Measurements from ENCODE around the gene PRKCE.

Gene PRKCE

DNA sequence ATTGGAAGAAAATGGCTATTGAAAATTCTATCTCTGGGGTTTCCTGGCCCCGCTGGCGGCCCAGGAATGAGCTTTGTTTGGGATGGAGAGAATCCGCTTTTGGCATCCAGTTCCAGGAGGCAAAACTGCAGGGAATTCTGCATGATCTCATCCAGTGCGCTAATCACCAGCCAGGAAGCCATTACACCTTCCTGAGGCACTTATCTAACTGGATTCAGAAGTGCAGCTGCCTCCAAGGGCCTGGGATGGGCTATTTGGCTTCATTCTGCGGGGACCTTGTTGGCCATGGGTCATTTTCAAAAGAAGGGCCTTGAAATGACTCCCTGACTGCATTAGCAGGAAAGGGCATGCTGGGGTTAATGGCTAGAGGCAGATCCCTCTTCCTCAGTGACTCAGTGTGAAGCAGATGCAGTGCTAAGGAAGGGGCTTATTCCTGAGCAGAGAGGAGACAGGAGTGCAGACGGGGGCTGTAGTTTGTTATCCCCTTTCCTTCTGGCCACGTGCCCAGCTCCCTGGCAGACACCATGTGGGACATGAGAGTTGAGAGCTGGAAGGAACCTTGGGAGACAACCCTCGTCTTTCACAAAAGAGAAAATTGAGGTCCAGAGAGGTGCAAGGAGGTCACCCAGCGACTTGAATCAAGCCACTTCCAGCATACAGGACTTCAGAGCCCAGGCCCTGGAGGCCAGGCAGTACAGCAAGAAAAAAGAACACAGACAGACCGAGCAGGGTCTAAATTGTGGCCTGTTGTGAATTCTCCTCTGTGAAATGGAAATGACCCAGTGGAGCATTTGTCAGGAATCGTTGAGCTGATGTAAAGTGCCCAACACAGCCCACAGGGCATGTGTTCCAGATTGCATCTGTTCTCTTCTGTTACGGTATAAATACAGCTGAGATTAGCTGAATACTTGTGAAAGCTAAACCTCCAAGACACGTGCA, 161.8 kb downstream of the PRKCE start:
- peak; percentile 41 for DNase-seq (ENCODE audit: low read depth)

DNA sequence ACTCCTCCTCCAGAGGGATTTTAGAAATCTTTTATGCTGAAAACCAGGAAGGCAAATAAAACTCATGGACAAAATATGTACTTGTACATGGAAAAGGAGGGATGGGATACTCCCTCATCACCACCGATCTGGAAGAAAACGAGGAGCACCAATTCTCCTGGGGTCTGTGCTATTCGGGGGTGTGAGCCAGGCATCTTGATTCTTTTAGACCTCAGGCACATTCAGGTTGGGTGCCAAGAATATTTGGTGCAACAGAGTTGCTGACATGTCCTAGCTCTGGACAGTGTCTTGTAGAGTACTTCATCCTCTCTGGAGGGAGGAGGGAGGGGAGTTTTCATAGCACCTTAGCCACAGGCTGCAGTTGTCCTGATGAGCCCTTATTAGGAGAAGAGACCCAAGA, 163.0 kb downstream of the PRKCE start:
- peak; percentile 18 for DNase-seq (ENCODE audit: low read depth)

DNA sequence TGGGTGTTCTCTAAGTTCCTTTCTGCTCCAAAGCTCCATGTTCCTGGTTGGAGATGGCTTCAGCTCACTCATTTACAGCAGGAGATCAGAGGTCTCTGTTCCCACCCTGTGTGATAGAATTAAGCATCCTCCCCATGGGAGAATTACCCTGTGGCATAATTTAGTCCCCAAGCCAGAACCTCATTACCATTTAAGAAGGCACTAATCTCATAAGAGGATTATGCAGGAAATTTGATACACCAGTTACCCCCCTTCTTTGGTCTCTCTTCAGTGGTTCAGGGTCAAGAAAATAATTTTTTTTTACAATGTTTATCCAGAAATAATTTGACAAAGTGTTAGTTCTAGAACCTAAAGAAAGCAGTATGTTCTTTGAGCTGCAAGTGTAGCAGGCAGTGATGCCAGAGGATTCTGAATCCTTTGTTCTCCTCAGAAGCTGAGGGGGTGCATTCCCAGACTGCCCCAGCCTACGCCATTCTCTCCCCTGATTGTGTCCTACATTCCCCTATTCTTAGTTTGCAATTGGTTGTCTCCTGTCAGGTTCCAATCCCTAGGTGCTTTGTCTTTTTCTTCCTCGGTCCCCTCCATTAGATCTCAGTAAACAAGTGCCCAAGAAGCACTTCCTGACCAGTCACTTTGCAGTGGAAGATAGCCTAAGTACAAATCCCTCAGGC, 163.6 kb downstream of the PRKCE start:
- no peak for DNase-seq (ENCODE audit: low read depth)

DNA sequence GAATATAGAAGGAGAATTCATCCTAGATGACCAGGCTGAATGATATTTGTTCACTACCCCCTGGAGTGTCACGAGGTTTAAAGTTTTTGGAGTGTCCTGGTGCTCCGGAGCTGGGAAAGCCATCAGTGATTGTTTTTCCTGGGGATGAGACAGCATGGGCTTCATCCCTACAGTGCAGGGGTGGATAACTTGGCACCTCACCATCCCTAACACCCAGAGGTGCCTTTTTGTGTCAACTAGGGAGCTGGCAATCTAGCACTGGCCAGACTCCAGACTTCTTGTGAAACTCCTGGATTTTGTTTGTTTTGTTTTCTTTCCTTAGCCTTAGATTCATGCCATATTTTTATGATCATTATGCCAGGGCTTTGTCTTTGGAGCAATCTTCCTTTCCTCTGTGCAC, 164.8 kb downstream of the PRKCE start:
- DNase-seq (ENCODE audit: low read depth): peak; percentile 29

- DNase-seq (ENCODE audit: low read depth): no peak
Measured at GRCh38 chr2:45818591-45818990, 167.1 kb downstream of the PRKCE start.

- DNase-seq (ENCODE audit: low read depth): no peak
Measured at GRCh38 chr2:45820048-45820447, 168.6 kb downstream of the PRKCE start.

DNA sequence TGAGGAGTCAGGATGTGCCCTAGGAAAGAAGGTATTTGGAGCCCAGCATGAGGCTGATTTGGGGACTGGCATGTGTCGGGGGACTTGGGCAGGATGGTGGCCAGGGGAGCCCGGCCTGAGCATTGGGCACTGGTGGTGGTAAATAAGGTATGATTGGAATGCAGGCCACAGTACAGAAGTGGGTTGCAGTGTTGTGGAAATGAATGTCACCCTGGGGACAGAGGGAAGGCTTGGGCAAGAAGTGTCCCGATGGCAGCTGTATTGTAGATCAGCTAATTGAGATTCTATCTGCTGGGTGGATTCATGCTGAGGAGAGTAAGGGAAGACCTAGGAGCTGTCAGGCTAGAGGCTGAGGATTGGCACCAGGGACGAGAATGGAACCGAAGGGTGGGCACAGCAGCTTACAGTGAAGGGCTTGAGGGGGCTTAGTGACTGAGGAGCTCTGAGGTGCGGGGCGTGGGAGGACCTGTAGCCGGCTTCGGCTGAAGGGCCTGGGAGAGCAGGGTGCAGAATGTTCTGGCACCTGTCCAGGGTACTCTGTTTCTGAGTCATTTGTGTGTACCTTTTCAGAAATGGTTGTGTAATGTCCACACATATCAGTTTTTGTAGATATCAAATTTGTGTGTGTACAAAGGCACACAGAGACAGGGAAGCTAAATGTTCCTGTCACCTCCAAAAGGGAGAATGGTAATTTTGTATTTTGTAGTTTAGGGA, 170.2 kb downstream of the PRKCE start:
- DNase-seq (ENCODE audit: low read depth): peak; percentile 91

GRCh38 chr2:45822272-45822630, 170.8 kb downstream of the PRKCE start:
- DNase-seq (ENCODE audit: low read depth): no peak

DNA sequence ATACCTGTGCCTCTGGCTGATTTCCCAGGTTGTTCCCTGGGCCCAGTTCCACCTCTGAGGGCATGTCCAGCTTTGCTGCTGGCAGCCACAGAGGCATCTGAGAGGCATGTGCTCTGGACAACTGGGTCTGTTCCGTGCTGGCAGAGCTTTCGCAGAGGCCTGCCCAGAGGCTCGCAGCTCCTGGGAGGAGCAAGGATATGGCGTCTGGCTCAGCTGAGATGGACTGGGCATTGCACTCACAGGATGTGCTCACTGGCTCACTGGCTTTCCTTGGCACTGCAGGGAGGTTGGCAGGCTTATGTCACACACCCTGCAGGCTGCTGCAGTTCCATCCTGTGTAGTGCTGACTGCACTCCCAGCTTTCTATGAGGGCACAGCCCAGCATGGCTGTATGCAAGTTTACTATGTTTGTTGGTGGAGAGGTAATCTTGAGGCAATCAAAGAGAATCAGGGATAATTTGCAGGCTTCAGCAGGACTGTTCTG, 172.3 kb downstream of the PRKCE start:
- no peak for DNase-seq (ENCODE audit: low read depth)

- no peak for DNase-seq (ENCODE audit: low read depth)
Measured at GRCh38 chr2:45825001-45825651, 173.7 kb downstream of the PRKCE start.

DNA sequence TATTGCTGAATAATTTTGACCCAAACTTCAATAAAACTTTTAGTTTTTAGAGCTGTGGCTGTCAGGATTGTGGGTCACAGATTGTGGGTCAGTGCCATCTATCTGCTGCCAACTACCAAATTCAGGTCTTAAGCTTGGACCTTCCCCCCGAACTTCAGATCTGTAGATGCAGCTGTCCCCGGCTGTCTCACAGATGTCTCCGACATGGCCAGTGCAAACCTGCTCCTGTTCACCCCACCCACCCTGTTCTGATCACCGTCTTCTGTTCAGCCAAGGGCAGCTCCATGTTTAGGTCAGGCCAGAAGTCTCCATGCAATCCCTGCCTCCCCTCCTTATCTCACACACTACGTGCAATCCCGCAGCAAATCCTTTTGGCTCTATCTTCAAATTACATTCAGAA, 175.0 kb downstream of the PRKCE start:
- DNase-seq (ENCODE audit: low read depth): no peak

- peak; percentile 55 for DNase-seq (ENCODE audit: low read depth)
Measured at GRCh38 chr2:45826884-45827635, 175.6 kb downstream of the PRKCE start.

DNA sequence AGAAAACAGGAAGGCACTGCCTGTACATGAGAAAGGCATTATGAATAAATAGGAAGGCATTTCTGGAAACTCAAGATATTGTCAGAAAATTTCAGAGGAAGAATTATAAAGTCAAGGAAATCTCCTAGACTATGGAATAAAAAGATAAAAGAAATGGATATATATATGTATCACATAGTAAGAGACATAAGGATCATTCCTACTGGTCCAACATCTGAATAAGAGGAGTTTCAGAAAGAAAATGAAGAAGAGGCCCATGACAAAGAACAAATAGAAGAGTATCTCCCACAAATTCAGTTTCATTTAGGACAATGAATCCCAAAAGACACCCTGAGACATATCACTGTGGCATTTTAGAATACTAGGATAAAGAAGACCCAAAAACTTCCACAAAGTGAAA, 178.8 kb downstream of the PRKCE start:
- DNase-seq (ENCODE audit: low read depth): no peak

DNA sequence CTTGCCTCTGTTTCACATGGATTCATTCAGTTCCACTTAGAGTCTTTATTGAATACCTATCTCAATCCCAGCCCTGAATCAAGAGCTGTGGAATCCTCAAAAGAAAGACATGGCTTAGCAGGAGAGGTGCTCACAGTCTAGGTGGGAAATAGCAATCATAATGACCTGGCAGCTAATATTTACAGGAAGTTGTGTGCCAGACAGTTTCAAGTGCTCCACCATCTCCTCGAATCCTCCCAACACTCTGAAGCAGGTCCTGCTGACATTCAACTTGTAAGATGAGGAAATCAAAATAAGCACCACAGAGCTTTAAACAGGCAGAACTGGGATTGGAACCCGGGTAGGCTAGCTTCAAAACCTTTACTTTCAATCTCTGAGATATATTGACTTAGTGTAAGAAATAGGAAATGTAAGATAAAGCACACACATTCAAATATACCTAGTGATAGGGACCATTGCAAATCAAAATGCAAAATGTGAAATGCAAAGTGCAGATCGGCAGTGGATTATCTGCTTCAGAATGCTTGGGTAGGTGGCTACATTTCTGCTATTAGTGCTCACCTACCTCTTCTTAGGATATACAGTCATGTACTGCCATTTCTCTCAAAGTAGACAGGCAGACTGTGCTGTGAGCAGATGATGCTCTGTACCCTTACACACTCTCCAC, 182.0 kb downstream of the PRKCE start:
- no peak for DNase-seq (ENCODE audit: low read depth)

- no peak for DNase-seq (ENCODE audit: low read depth)
Measured at GRCh38 chr2:45833968-45834344, 182.5 kb downstream of the PRKCE start.

DNA sequence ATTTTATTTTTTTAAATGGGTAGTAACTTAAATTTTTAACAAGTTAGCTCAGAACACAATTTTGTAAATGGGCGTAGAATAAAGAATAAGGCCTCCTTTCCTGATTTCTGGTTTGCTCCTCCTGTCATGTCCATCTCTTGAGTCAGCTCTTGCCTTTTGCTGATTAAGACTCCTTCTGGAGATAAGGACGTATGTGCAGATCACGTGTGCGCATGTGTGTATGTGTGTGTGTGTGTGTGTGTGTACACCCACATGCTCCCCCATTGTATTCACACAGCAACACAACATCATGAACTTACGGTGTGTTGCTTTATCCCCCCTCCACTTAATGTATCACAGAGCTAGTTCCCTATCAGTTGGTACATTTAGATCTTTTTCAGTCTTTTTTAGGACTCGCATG, 182.9 kb downstream of the PRKCE start:
- no peak for DNase-seq (ENCODE audit: low read depth)

DNA sequence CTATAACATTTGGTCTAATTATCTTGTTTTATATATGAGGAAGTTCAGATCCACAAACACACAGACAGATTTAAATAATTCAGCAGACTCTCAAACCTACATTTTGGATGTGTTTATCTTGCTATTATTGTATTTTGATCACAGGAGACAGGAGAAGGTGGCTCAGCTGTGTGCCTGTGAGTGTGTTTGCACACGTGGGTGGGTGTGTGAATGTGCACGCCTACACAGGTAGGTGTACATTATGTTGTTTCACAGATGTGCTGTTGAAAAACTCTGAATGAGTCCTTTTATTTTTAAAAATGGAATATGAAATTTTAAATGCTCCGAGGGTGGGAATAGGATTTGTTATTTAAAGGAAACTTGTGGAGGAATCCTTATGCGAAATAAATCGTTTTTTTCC, 183.4 kb downstream of the PRKCE start:
- DNase-seq (ENCODE audit: low read depth): no peak

GRCh38 chr2:45836316-45836715, 184.8 kb downstream of the PRKCE start:
- no peak for DNase-seq (ENCODE audit: low read depth)

- no peak for DNase-seq (ENCODE audit: low read depth)
Measured at GRCh38 chr2:45836740-45837139, 185.3 kb downstream of the PRKCE start.

DNA sequence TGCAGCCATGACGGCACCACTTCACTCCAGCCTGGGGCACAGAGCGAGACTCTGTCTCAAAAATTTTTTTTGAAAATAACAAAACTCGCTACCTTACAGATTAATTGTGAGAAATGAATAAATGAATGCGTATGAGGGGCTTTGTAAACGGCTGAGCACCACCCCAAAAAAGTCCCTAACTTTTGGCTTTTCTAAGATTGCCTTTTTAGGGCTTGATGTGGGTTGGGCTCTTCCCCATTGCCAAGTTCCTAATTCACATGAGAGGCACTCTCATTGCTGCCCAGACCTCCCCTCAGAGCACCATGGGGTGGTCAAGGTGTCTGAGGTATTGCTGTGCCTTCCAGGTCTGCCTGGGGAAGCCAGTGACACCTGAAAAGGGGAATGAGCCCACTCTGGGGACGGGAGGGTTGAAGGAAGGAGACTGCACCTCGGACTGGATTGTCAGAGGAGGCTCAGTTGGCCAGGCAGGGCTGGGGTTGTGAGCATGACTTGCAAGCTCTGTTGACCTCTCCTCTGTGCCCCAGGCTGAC, 186.4 kb downstream of the PRKCE start:
- DNase-seq (ENCODE audit: low read depth): no peak

All from amniotic epithelial cell (primary cell).